GM15510 (cell line): ENCODE data around the gene SNX22.

Experiments used
- POLR2A ChIP-seq: IDR thresholded peaks from 3 replicates; pipeline ENCODE4 v1.6.1; 2011; ENCODE audit warnings: borderline replicate concordance; ENCODE audit not compliant: insufficient read length; ENCODE audit errors: extremely low read depth

Gene SNX22

GRCh38 chr15:64132217-64132616, 19.3 kb upstream of the SNX22 start:
- no peak for TF ChIP-seq POLR2A

DNA sequence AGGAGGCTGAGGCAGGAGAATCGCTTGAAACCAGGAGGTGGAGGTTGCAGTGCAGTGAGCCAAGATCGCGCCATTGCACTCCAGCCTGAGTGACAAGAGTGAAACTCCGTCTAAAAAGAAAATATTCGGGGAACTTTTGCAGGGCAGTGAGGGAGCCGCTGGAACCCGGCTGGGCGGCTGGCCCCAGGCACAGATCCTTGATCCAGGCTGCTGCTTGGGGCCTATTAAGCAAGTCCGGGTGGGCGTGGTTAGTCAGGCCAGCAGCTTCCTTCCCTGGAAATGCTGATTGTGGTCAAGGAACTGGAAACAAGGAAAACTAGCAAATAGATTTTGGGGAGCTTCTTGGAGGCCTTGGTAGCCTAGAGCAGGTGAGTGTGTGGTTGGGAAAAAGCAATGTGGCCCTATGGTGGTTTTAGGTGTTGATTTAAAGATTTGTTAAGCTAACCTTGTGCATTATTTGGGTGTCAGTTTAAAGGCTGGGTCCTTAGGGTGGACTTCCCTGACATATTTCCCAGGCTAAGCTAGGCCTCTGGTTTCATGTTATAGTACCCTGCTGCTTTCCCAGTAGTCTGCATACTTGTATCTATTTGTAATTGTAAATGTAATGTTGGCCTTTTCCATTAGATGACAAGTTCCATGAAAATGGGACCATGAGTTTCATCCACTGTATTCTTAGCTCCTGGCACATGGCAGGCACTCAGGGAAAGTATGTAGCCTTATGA, 17.7 kb upstream of the SNX22 start:
- TF ChIP-seq POLR2A: no peak

DNA sequence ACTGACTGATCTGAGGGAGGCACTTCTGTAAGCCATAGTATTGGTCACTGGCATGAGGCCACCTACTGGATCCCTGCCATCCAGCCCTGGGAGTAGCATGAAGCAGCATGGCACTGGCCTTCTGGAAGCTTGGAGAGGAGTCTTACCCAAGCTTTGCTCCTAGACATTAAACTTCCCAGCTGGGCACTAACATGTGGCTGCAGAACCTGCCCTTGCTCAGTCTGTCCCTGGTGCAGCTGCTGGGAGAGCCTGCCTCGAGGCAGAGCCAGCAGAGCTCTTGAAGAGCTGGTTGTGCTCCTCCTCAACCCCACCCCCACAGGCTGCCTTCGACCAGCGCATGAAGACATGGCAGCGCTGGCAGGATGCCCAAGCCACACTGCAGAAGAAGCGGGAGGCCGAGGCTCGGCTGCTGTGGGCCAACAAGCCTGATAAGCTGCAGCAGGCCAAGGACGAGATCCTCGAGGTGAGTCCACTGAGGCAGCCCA, 17.1 kb upstream of the SNX22 start:
- TF ChIP-seq POLR2A: no peak

DNA sequence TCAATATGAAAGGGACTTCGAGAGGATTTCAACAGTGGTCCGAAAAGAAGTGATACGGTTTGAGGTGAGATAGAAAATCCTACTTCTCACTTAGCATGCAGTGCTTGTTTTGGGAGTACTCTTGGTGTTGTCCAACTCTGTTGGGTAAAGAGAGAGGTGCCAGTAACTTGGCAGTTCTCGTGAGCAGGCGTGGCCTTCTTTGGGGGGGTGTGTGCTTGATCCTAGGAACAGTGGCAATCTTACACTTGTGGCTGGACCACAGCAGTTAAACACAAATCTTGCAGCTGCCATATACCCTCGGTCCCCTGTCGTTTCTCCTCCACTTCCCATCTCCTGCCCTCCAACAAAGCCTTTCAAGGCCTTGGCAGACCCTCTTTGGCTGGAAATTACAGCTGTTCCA, 15.2 kb upstream of the SNX22 start:
- TF ChIP-seq POLR2A: no peak

DNA sequence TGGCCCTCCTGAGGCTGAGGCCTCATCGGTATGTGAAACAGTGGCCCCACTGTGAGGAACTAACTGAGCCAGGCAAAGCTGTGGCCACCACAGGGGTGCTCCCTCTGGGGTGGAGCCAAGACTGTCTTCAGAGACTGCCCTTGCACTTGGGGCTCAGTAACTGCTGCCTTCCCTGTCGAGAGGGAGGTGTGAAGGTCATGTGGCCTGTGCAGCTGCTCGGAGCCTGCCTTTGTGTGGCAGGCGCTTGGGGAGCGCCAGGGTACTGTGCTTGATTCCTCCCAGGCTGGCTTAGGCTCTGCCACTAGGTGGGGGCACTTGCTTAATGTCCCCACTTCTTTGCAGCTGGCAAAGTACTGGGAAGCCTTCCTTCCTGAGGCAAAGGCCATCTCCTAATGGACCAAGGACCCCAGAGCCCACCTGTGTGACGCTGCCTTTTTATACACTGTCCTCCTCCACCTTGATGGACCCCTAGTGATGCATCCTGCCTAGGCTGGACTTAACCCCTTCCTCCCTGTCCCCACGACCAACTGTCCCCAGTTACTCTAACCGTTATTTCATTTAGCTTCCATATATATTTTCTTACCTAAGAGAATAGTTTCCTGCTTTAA, 14.2 kb upstream of the SNX22 start:
- TF ChIP-seq POLR2A: no peak

DNA sequence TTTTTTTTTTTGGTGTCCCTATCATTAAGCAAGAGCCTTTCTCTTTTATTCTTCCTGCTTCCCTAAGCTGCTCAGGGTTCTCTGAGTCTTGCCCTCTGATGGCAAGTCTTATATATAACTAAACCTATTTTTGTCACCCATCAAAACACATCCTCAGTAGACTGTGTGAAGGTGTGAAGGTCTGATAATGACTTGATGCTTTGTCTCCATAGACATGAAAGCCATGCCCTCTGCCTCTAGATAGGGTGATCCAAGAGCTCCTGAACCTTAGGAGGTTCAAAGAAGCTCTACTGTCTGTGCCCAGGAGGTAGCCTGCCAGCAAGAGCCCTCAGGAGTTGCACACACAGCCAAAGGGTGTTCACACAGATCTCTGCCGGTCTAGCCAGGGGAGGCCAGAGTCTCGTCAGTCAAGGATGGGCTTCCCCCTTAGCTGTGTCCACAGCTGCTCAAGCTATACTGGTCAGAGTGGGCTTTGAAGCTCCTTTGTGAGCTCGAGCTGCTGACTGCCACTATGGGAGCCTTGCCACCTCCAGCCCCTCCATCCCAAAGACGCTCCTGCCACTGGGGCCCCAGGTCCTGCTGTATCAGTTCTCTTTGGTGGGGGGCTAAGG, 13.1 kb upstream of the SNX22 start:
- TF ChIP-seq POLR2A: no peak

DNA sequence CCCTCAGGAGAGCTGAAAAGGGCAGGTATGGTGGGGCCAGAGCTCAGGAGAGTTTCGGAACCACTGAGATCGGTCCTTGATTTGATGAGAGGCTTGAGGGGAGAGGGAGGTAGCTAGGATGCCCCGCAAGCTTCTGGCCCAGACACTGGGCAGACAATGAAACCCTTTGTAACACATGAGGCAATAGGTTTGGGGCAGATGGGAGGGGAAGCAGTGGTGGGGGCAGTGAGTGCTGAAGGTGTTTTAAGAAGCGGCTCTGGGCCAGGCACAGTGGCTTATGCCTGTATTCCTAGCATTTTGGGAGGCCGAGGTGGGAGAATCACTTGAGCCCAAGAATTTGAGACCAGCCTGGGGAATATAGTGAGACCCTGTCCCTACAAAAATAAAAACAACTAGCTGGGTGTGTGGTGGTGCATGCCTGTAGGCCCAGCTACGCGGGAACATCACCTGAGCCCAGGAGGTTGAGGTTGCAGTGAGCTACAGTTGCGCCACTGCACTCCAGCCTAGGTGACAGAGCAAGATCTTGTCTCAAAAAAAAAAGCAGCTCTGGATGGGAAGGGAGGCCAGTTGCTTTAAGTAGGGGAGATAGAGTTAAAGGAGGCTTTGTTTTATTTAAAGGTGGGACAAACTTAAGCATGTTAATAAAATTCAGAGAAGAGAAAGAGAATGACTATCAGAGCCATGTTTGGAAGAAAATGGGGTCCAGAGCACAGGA, 9.6 kb upstream of the SNX22 start:
- no peak for TF ChIP-seq POLR2A

DNA sequence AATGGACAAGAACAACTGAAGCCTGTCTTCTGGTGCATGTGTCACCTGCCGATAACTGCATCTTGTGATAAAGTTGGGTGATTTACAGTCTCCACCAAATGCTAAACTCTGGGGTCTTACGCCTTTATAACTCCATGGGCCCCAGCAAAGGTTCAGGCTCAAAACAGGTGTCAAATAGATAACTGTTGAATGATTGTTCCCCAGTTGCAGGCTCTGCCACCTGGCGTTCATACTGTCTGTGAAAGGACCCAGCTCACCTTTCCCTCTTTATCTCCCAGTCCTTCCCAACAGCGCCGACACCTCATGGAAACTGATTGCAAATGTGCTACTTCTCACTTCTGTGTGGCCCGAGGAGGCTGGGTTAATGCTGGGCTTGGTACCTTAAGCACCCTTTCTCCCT, 8.3 kb upstream of the SNX22 start:
- no peak for TF ChIP-seq POLR2A

DNA sequence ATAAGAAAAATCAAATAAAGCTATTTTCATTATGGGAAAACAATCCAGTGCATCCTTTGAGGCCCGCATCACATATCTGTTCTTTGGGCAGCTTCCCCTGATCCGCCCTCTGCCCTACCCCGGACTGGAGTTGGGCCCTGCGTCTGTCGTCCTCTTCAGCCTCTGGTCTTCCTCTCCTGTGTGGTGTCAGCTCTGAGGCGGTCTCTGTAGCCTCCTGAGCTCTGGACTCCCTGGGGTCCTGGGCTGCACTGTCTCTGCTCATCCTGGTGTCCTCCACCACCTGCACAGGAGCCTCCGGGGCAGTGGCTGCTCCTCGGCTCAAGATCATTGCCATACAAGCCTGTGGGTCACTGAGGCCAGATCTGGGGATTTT, 7.4 kb upstream of the SNX22 start:
- no peak for TF ChIP-seq POLR2A

- TF ChIP-seq POLR2A: no peak
Observed at GRCh38 chr15:64144565-64145281, 6.8 kb upstream of the SNX22 start.

- TF ChIP-seq POLR2A: no peak
Observed at GRCh38 chr15:64146041-64146440, 5.5 kb upstream of the SNX22 start.

DNA sequence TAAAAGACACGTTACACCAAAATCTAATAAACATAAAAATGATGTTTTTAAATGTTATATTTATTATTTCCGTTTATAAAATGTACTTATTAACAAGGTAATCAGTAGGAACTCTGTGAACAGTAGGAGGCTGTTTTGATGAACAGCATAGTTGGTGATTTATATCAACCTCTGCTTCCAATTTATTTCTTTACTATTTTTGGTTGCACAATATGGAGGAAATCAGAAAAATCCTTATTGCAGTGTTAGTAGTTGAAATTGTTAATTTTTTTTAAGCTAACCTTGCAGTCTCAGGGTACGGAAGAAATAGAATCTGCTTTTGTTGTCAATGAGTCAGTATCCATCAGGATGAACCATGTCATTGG, 5.0 kb upstream of the SNX22 start:
- no peak for TF ChIP-seq POLR2A

- no peak for TF ChIP-seq POLR2A
Observed at GRCh38 chr15:64146885-64147681, 4.4 kb upstream of the SNX22 start.

DNA sequence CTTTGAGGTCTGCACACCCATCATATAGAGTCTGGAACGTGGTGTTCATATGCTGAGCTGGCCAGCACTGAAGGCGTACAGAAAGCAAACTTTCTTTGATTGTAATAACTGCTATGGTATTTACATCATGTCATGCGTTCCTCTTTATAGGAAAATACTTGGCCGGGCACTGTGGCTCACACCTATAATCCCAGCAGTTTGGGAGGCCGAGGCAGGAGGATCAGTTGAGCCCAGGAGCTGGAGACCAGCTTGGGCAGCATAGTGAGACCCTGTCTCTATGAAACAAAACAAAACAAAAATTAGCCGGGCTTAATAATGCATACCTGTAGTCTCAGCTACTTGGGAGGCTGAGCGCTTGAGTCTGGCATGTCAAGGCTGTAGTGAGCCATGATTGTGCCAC, 3.4 kb upstream of the SNX22 start:
- TF ChIP-seq POLR2A: no peak

GRCh38 chr15:64148581-64148980, 3.0 kb upstream of the SNX22 start:
- no peak for TF ChIP-seq POLR2A

- TF ChIP-seq POLR2A: no peak
Observed at GRCh38 chr15:64149424-64149823, 2.1 kb upstream of the SNX22 start.
